ENCODE data around the gene TNFRSF13B.

The TNFRSF13B gene

GRCh38 chr17:16936536-16937310, 35.2 kb downstream of the TNFRSF13B start:
- no peak for DNase-seq

GRCh38 chr17:16935786-16936185, 36.1 kb downstream of the TNFRSF13B start:
- no peak for DNase-seq

GRCh38 chr17:16935241-16935663, 36.7 kb downstream of the TNFRSF13B start:
- no peak for DNase-seq

GRCh38 chr17:16934836-16935235, 37.1 kb downstream of the TNFRSF13B start:
- no peak for DNase-seq

GRCh38 chr17:16934133-16934795, 37.7 kb downstream of the TNFRSF13B start:
- DNase-seq, result no peak

GRCh38 chr17:16933317-16934132, 38.4 kb downstream of the TNFRSF13B start:
- no peak for DNase-seq

GRCh38 chr17:16932611-16933010, 39.3 kb downstream of the TNFRSF13B start:
- no peak for DNase-seq

- DNase-seq, result no peak
Measured at GRCh38 chr17:16932156-16932555, 39.8 kb downstream of the TNFRSF13B start.

GRCh38 chr17:16931318-16932060, 40.4 kb downstream of the TNFRSF13B start:
- DNase-seq, result no peak

GRCh38 chr17:16930571-16931317, 41.2 kb downstream of the TNFRSF13B start:
- no peak for DNase-seq

GRCh38 chr17:16929757-16930520, 42.0 kb downstream of the TNFRSF13B start:
- DNase-seq, result no peak

- no peak for DNase-seq
Measured at GRCh38 chr17:16929035-16929680, 42.8 kb downstream of the TNFRSF13B start.

- DNase-seq, result no peak
Measured at GRCh38 chr17:16928406-16929034, 43.4 kb downstream of the TNFRSF13B start.

GRCh38 chr17:16927641-16928321, 44.1 kb downstream of the TNFRSF13B start:
- DNase-seq, result no peak

GRCh38 chr17:16926571-16927451, 45.1 kb downstream of the TNFRSF13B start:
- no peak for DNase-seq

- no peak for DNase-seq
Measured at GRCh38 chr17:16926061-16926511, 45.8 kb downstream of the TNFRSF13B start.

- DNase-seq, result no peak
Measured at GRCh38 chr17:16925461-16926060, 46.4 kb downstream of the TNFRSF13B start.
